SH-SY5Y (cell line): Measurements from ENCODE around the gene SDC1.

ENCODE experiments used
- GATA2 ChIP-seq: IDR thresholded peaks from 2 replicates; pipeline ENCODE4 v1.6.1; 2011; ENCODE audit warnings: mild to moderate bottlenecking, low read depth, low read length
- GATA3 ChIP-seq: IDR thresholded peaks from 2 replicates; pipeline ENCODE4 v1.6.1; 2011; ENCODE audit warnings: low read depth, mild to moderate bottlenecking, low read length, moderate library complexity

SDC1 gene

DNA sequence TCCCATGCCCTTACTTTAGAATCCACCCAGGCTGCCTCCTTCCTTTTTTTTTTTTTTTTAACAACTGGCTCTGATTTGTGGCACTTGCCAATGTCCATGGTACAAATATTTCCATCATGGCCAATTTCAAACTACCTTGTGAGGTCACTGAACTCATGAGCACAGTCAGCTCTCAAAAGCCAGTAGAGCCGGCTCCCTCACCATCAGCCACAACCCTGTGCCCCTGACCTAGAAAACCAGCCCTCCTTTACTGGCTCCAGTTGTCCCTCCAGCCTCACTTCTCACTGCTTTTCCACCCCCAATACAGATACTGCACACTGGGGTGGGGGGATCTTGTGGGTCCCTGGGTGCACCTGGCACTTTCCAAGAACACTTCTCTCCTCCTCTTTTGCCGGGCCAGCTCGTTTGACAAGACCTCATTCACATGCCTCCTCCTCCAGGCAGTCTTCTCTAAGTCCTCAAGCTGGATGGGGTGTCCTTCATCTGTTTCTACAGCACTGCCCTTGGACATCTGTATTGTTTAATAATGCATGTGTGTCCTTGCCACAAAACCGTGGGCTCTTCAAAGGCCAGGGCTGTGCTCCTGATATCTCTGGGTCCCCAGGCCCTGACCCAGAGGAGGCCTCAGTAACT is 35.5 kb downstream of the SDC1 start:
- TF ChIP-seq GATA3 (no peak), GATA2 (no peak)

DNA sequence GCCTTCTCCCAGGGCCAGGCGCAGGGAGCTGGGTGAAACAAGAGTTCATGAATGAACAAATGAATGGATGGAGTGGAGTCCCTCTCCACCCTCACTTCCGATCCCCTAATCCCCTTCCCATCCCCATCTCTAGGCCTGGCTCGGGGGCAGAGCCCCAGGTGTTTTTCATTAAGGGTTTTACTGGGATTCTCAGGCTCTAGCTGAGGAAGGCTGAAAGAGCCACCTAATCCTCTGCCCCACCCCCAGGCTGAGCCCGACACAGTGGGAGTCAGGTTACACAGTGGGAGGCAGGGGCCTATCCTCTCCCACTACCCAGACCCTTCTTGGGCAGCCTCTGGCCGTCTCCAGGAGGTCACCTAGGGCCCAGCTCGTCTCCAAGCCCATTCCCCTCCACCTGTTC is 36.1 kb downstream of the SDC1 start:
- no peak for TF ChIP-seq GATA2
- no peak for TF ChIP-seq GATA3

DNA sequence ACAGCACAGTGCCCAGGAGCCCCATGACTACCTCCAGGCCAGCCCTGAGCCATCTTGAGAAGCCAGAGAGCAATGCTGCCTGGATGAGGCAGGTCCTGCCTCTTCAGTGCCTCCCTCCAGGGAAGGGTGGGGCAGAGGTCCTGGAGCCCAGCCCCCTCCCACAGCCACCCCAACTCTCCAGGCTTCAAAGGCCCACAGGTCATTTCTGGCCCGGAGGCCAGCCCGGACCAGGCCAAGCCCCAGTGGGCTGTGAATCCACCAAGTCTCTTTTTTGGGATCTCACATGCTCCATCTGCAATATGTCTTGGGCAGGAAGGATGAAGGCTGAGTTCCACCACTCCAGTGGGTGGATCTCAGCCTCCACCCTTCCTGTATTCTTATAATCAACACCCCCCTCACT is 36.7 kb downstream of the SDC1 start:
- no peak for TF ChIP-seq GATA3
- no peak for TF ChIP-seq GATA2

DNA sequence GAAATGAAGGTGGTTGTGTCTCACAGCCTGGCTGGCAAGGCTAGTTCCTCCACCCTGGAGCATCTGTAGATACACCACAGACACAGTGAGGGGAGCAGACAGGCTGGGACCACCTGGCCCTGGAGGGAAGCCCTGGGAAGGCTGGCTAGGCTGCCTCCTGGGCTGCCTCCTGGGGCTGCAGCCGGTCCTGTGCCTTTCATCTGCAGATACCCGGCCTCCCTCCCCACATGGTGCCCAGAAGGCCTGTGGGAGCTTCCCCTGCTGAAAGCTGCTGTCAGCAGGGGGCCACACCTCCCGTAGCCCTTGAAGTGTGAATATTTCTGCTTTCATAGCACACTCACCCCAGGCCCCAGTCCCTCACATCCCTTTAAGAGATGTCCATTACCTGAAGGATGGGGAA is 37.6 kb downstream of the SDC1 start:
- TF ChIP-seq GATA3 = no peak
- no peak for TF ChIP-seq GATA2

DNA sequence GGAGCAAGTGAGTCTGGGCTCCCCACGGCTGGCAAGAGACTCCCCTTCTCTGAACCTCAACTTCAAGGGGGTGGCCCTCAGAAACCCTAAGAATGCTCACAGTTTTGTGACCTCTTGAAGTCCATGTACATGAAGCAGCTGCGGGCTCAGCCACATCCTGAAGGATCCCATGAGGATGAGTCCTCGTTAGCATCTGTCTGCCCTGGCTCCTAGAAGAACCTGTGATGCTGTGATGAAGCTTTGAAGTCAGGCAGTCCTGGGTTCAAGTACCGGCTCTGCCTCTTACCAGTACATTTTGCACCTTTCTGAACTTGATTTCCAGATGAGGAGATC is 38.1 kb downstream of the SDC1 start:
- TF ChIP-seq GATA3 (no peak), GATA2 (no peak)

DNA sequence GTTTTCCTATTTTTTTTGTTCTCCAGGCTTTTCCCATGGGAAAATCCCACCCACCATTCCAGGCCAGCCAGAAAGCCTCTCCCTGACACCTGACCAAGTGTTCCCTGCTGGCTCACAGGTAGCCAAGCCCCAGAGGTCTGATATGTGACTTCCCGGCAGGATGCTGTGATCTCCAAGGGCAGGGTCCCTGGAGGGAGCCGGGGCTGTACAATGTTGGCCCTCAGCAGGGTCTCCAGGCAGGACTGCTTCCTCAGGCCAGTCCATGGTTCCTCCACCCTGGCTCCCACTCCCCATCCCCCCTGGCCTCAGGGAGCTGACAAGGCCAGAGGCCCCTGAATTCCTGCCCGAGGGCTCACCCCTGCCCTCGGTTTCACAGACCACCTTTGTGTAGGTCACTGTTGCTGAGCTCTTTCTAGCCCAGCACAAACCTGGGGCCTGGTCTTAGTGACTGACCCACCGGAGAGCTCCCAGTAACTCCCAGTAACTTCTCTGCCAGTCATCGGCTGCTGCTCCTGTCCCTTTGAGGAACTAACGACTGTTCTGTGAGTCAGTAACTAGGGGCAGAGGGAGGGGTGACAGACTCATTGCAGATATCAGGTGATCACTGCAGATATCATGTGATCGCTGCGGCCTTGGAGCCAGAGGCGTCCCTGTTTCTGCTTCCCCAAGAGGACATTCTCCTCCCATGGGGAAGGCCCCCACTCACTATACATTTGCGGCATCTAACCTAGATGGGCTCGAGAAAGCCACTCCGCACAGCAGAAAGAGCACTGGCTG is 38.7 kb downstream of the SDC1 start:
- TF ChIP-seq GATA3 (no peak), GATA2 (no peak)

DNA sequence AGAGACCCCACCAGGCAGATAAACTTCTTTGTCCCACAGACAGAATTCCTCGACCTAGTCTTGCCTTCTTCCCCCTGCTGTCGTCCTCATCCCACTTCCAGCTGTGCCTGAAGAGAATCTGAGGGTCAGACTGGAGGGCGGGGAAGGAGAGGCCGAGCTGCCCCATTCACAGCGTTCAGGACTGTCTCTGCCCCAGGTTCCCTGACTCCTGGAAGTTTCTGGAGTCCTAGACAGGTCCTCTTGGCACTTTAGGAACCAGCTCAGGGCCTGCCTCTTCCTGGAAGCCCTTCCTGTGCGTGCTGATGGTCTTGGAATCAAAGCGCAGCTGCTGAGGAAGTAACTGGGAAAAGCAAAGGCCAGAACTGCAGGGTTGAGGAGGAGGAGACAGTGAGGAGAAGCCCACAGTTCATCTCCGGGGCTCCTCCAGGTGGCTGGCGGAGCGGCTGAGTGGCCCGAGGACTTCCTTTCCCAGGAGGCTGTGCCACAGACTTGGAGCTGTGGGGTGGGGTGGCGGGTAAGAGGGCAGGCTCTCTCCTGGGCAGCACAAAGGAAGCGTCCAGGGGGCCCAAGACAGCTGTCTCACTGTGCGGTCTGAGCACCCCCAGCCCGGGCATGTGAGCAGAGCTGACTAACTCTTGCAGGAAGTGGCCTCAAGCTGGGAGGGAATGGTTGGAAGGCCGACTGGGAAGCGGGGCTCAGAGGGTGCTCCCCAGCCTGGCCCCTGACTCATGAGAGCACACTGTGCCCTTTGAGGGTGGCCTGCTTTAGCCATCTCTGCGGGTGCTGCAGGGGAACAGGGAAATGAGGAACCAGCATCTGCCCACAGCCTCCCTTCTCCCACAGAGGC is 39.5 kb downstream of the SDC1 start:
- TF ChIP-seq GATA2 = no peak
- TF ChIP-seq GATA3 = no peak

DNA sequence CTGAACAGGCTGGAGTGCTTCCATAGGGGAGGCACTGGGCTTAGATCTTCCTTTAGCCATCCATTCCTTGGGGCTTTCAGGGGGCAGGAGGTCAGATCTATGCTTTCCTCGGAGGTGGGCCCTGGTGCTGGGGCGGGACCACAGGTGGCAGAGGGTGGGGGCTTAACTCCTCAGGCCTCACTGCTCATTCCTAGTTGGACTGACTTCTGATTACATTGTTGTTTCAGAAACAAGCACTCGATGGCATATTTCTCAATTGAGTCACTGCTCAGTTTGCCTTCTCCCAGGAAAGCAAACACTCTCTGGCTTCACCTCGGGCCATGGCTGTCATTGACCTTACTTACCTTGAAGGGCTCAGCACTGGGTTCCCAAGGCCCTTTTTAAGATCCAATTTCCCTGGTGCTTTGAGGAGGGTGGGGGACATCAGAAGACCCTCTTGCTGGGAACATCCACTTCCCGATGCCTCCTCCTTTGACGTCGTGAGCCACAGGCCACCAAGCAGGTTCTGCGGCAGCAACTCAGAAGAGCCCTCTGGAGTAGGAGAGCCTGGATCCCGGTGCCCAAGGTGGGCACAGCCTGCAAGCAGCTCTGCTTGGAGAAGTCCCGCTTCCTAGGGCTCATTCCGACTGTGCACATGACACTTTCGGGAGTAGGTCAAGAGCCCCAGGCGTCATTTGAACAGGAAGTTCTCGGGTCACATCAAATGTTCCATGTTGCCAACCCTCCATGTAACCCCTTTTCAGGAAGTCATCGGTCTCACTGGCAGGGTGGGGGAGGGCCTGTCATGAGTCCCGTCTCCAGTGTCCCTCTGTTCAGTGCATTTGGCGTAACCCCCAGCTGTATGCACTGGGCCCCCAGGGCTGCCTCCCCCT is 40.6 kb downstream of the SDC1 start:
- no peak for TF ChIP-seq GATA3
- no peak for TF ChIP-seq GATA2

DNA sequence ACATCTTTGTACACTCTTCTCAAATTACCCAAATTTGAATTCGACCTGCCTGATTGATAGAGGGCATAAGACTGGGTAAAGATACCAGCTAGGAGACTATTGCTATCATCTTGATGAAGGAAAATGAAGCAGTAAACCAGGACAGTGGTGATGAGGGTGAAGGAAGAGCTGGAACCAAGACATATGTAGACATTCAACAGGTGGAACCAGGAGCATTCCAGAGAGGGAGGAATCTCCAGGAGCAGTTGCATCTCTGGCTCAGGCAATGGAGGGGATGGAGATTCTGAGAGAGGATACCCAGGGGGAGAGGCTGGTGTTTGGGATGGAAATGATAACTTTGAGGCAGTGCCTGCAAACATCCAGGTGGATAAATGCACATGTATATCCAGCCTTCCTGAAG is 41.6 kb downstream of the SDC1 start:
- TF ChIP-seq GATA3 (no peak), GATA2 (no peak)

DNA sequence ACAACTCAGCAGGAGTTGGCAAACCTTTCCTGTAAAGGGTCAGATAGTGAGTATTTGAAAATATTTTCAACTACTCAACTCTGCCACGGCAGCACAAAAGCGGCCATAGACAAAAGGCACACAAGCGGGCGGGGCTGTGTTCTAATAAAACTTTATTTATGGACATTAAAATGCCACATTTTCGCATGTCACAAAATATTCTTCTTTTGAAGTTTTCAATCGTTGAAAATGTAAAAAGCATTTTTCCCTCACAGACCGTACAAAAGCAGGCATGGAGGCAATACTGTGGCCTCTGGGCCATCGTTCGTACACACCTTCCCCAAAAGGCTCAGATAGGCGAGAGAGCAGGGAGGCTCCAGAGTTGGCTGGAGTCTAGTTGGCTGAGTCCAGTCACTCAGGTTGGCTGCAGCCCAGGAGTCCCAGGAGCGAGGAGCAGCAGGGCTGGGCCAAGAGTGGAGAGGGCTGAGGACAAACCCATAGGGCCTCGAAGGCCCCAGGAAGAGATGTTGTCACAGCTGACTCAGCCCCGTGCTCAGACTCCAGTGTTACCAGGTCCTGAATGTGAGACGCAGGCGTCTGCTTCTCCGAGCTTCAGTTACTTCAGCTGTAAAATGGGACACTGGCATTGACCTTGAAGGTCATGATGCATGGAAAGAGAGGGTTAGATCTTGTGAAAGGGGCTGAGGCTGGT is 42.5 kb downstream of the SDC1 start:
- TF ChIP-seq GATA3 = no peak
- TF ChIP-seq GATA2 = no peak

DNA sequence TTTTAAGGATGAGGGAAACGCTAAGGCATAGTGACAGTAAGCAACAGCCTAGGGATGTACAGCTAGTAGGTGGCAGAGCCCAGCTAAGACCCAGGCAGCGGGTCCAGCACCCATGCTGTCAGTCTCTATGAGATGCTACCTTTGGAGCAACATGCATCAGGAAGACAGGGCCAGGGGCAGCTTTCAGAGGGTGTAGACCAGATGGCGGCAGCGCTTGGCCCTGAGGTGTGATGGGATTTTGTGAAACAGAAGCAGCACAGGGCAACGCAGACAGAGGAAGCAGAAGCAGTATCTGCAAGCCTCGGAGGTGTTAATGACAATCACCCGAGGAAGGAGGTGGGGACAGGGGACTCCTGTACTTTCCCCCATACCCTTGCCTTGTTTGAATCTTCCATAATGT is 43.2 kb downstream of the SDC1 start:
- TF ChIP-seq GATA2 (no peak), GATA3 (no peak)

DNA sequence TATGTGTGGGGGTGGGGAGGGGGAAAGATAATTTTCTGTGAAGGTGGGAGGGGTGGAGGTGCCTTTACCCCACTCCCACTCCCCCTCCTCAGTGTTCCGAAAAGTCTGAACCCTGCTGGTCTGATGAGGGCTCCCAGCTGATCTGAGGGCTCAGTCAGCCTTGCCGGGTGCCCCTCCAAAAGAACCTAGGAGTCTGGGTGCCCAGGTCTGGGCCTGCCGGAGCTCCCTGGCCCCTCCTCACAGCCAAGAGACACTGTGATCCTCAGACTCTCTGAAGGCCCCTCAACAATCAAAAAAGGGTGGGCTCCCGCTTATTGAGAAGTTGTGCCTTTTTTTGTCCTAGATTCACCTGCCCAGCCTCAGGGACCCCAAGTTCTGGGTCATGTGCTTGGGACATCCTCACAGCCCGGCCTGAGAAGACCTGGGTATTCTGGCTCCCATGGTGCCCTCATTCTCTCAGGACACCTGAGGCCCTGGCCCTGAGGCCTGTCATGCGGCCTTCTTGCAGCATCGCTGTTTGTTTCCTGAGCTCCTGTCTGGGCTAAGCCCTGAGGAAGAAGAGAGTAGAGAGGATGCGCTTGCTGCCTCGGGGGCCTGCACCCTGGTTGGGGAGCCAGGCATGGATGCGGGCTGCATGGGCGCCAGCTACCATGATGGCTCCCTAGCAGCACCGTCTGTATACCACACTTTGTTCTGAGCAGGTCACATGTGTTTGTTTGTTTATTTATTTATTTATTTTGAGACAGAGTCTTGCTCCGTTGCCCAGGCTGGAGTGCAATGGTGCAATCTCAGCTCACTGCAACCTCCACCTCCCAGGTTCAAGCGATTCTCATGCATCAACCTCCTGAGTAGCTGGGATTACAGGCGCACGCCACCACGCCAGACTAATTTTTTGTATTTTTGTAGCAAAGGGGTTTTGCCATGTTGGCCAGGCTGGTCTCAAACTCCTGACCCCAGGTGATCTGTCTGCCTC is 44.0 kb downstream of the SDC1 start:
- TF ChIP-seq GATA3 (no peak), GATA2 (no peak)
